ENCODE data around the gene FBXW4.

DNA sequence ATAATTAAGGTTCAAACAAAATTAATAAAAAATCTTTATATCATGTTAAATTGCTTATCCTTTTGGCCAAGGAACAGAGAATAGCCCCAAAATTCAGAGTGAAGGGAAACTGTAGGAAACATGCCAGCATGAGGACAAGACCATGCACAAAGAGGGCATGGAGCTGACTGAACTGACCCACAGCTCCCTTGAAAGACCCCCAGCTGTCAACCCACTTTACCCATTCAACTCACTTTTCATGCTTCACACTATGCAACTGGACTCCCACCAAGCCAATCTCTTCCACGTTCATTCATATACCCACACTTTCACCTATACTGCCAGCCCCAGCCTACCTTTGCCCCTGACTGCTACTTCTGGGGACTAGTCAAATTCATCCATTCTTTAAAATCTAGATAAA is 10.2 kb downstream of the FBXW4 start:
- TF ChIP-seq CTCF (IDR thresholded peaks at IDR 0.05) (no peak), POLR2A (IDR thresholded peaks at IDR 0.05) (no peak), EP300 (IDR thresholded peaks at IDR 0.05) (no peak)
